ENCODE results near the gene SLC22A3. TPM values are rescaled to one million over a fixed set of nuclear protein-coding genes. Genes with fewer than 3 reads are reported as not detected.
"Not testable (repeated sequence)": the region's sequence is repeated elsewhere in the genome, so short reads cannot be mapped to it uniquely, and the experiment has no call there.

Gene SLC22A3
- total RNA-seq, 1 experiment from 2014 or later = 0.07 TPM

GRCh38 chr6:160464744-160465143 lies 116.6 kb downstream of the SLC22A3 start:
- Histone ChIP-seq H3K27me3 (ENCODE audit: insufficient read depth, low read length) (no peaks in the 10 kb centered on the region), H3K9ac (ENCODE audit: low read length) (no peak overlapping the region), H3K4me2 (ENCODE audit: low read length) (no peak overlapping the region), H3K4me3 (replicated peaks in 1 of 2; ENCODE audit: low read depth in 1 of 2, low read length in 2 of 2) (no peak overlapping the region), H4K20me1 (ENCODE audit: insufficient read depth) (no peaks in the 10 kb centered on the region), H3K4me1 (ENCODE audit: control insufficient read depth in 1 of 2, insufficient read depth in 2 of 2, low read length in 2 of 2) (peaks cover 0 to 3% of the 10 kb centered on the region in 2 experiments; a peak in 1 of 4 replicates), H3K36me3 (ENCODE audit: control insufficient read depth in 1 of 2, insufficient read depth in 2 of 2, low read length in 2 of 2) (no peaks in the 10 kb centered on the region), H2AFZ (ENCODE audit: low read depth, low read length, poor library complexity, severe bottlenecking) (no peak overlapping the region), H3K9me3 (ENCODE audit: control insufficient read depth in 1 of 2, insufficient read depth in 1 of 2, low read depth in 1 of 2, low read length in 2 of 2) (no peaks in the 10 kb centered on the region), H3K27ac (ENCODE audit: low read depth, low read length) (no peak overlapping the region), H3K79me2 (ENCODE audit: insufficient read depth, low read length) (no peaks in the 10 kb centered on the region), H3K9me2 (ENCODE audit: insufficient read depth) (no peaks in the 10 kb centered on the region)
- BruUV-seq (replicated peaks) = no TSS peak
- DNase-seq (ENCODE audit: low read depth, low spot score) = no peak
- RAD21 ChIA-PET (ENCODE audit: low non-redundant PET in 1 of 2, low total read pairs in 2 of 2, uncharacterized antibody in 2 of 2, unreplicated experiment in 2 of 2) = no interaction called here
- ATAC-seq = no peak
- intact Hi-C loops (cut with micrococcal nuclease) = no loop called here
- CTCF ChIA-PET = interaction anchor here (0.7 to 1.4 kb wide), 2 partner anchors 9 to 69 kb away, joined by 3 read pairs; no protein-coding TSS in a partner anchor
- TF ChIP-seq SIN3A (IDR thresholded peaks at IDR 0.05; ENCODE audit: low read depth) = no peak
- TF ChIP-seq SP1 (IDR thresholded peaks at IDR 0.05; ENCODE audit: low read depth) = no peak
- TF ChIP-seq POLR2AphosphoS5 (IDR thresholded peaks at IDR 0.05; ENCODE audit: low read depth, low read length) = no peak
- TF ChIP-seq CEBPB (IDR thresholded peaks at IDR 0.05; ENCODE audit: low read depth) = no peak
- TF ChIP-seq SRF (IDR thresholded peaks at IDR 0.05; ENCODE audit: low read depth) = no peak
- TF ChIP-seq, protein P1, sequence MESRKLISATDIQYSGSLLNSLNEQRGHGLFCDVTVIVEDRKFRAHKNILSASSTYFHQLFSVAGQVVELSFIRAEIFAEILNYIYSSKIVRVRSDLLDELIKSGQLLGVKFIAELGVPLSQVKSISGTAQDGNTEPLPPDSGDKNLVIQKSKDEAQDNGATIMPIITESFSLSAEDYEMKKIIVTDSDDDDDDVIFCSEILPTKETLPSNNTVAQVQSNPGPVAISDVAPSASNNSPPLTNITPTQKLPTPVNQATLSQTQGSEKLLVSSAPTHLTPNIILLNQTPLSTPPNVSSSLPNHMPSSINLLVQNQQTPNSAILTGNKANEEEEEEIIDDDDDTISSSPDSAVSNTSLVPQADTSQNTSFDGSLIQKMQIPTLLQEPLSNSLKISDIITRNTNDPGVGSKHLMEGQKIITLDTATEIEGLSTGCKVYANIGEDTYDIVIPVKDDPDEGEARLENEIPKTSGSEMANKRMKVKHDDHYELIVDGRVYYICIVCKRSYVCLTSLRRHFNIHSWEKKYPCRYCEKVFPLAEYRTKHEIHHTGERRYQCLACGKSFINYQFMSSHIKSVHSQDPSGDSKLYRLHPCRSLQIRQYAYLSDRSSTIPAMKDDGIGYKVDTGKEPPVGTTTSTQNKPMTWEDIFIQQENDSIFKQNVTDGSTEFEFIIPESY (IDR thresholded peaks at IDR 0.05; ENCODE audit: extremely low read depth, insufficient replicate concordance, low read length) = no peak
- no peak for TF ChIP-seq ZNF274 (IDR thresholded peaks at IDR 0.05; ENCODE audit: low read depth, low read length)
- TF ChIP-seq ZFX (IDR thresholded peaks at IDR 0.05) = no peak
- TF ChIP-seq YY1 (IDR thresholded peaks at IDR 0.05; ENCODE audit: extremely low read depth, insufficient replicate concordance, low read depth, low read length) = no peak
- no peak for TF ChIP-seq EGR1 (IDR thresholded peaks at IDR 0.05; ENCODE audit: low read depth)
- TF ChIP-seq POLR2A (IDR thresholded peaks at IDR 0.05; ENCODE audit: borderline replicate concordance, extremely low read depth, insufficient read depth, insufficient read length) = no peak
- POLR2A ChIA-PET = no interaction called here

DNA sequence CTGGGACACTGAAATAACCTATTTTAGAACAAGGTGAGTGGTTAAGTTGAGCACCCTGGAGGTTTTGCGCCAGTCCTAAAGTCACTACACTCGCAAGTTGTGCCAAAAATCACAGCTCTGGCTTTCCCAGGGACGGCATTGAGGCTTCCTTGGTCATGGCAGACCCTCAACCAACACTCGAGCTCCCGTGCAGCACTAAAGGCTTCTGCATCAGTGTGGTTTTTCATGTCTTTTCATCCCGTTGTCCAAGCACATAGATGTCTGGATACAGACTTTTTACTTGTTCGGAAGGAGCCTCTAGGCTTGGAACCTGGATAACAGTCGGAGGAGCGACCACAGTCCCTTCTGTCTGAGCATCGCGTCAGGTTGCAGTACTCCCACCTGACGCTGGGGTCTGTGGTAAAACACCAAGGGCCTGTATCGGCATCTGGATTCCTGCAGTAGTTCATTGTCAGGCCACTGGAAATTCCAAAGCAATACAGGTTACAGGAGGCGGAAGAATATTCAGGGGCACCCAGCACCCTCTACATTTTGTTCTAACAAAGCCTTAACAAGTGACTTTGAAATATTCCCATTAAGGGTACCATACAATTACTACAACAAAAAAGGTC lies 119.2 kb downstream of the SLC22A3 start:
- H3K4me2 ChIP-seq (ENCODE audit: low read length); H3K9ac ChIP-seq (ENCODE audit: low read length); RAD21 ChIA-PET (ENCODE audit: low non-redundant PET in 1 of 2, low total read pairs in 2 of 2, uncharacterized antibody in 2 of 2, unreplicated experiment in 2 of 2); POLR2A ChIA-PET; H3K9me3 ChIP-seq (ENCODE audit: control insufficient read depth in 1 of 2, insufficient read depth in 1 of 2, low read depth in 1 of 2, low read length in 2 of 2); H3K79me2 ChIP-seq (ENCODE audit: insufficient read depth, low read length); CTCF ChIA-PET; H4K20me1 ChIP-seq (ENCODE audit: insufficient read depth); DNase-seq (ENCODE audit: low read depth, low spot score); H3K27ac ChIP-seq (ENCODE audit: low read depth, low read length); H3K9me2 ChIP-seq (ENCODE audit: insufficient read depth); H3K4me1 ChIP-seq (ENCODE audit: control insufficient read depth in 1 of 2, insufficient read depth in 2 of 2, low read length in 2 of 2); intact Hi-C loops (cut with micrococcal nuclease); H3K4me3 ChIP-seq (replicated peaks in 1 of 2; ENCODE audit: low read depth in 1 of 2, low read length in 2 of 2); ATAC-seq; H3K36me3 ChIP-seq (ENCODE audit: control insufficient read depth in 1 of 2, insufficient read depth in 2 of 2, low read length in 2 of 2); BruUV-seq (replicated peaks); H2AFZ ChIP-seq (ENCODE audit: low read depth, low read length, poor library complexity, severe bottlenecking); H3K27me3 ChIP-seq (ENCODE audit: insufficient read depth, low read length): not testable (repeated sequence)
